ENCODE measurements around the gene PLCD4.

DNA sequence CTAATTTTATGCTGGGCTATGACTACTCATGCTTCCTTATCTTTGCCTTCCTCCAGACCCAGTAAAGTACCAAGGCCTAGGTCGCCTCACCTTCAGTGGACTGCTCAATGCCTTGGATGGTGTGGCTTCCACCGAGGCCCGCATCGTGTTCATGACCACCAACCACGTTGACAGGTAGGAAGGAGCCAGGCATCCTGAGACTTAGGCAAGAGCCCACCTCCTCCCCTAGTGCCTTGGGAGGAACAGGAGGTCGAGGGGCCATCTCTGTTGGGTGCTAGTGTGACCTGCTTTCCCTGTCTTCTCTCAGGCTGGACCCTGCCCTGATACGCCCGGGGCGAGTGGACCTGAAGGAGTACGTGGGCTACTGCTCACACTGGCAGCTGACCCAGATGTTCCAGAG is 55.1 kb downstream of the PLCD4 start:
- no peak for TF ChIP-seq EZH2 (IDR thresholded peaks at IDR 0.05; ENCODE audit: insufficient read depth, low read length)
- TF ChIP-seq, protein P1, sequence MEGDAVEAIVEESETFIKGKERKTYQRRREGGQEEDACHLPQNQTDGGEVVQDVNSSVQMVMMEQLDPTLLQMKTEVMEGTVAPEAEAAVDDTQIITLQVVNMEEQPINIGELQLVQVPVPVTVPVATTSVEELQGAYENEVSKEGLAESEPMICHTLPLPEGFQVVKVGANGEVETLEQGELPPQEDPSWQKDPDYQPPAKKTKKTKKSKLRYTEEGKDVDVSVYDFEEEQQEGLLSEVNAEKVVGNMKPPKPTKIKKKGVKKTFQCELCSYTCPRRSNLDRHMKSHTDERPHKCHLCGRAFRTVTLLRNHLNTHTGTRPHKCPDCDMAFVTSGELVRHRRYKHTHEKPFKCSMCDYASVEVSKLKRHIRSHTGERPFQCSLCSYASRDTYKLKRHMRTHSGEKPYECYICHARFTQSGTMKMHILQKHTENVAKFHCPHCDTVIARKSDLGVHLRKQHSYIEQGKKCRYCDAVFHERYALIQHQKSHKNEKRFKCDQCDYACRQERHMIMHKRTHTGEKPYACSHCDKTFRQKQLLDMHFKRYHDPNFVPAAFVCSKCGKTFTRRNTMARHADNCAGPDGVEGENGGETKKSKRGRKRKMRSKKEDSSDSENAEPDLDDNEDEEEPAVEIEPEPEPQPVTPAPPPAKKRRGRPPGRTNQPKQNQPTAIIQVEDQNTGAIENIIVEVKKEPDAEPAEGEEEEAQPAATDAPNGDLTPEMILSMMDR (IDR thresholded peaks at IDR 0.05; ENCODE audit: insufficient read depth, low read depth, low read length), result no peak

Data from astrocyte (in vitro differentiated cells and primary cell).